ENCODE data around the gene AFP.

Gene AFP

GRCh38 chr4:73486497-73486896 lies 50.5 kb downstream of the AFP start:
- no peak overlapping the region for H3K4me3 ChIP-seq (ENCODE audit: low read length)
- WGBS (ENCODE audit: extremely low coverage, insufficient coverage, low lambda C conversion rate): no CpG with 5 or more reads among the region's 1 CpG
- H2BK15ac ChIP-seq (replicated peaks; ENCODE audit: low read depth): peak overlapping the region; percentile 36
- no peak overlapping the region for H3K4ac ChIP-seq (ENCODE audit: low read depth, low read length)
- H3K9ac ChIP-seq (ENCODE audit: low read length): no peak overlapping the region
- H3K23ac ChIP-seq (ENCODE audit: low read length): no peak overlapping the region
- H3K36me3 ChIP-seq (ENCODE audit: control insufficient read depth, insufficient read depth, low read length): no peaks in the 10 kb centered on the region
- no peaks in the 10 kb centered on the region for H3K4me1 ChIP-seq (ENCODE audit: control insufficient read depth, low read depth, low read length)
- no peaks in the 10 kb centered on the region for H3K79me2 ChIP-seq (ENCODE audit: control insufficient read depth, insufficient read depth, low read length)
- no peak overlapping the region for H3K4me2 ChIP-seq (ENCODE audit: low read length)
- no peak overlapping the region for H2AK5ac ChIP-seq (ENCODE audit: low read length)
- H3K27me3 ChIP-seq (ENCODE audit: insufficient read depth, low read length, poor library complexity): no peaks in the 10 kb centered on the region
- H4K8ac ChIP-seq (ENCODE audit: low read depth, low read length): no peak overlapping the region
- peak; percentile 58 for DNase-seq
- no peak overlapping the region for H3K18ac ChIP-seq (ENCODE audit: low read length)
- H3K79me1 ChIP-seq (ENCODE audit: low read length): no peaks in the 10 kb centered on the region
- no peak overlapping the region for H3K27ac ChIP-seq (ENCODE audit: low read depth, low read length)
- H2BK5ac ChIP-seq (ENCODE audit: low read length): no peak overlapping the region
- H3K56ac ChIP-seq (ENCODE audit: low read length): no peak overlapping the region
- no peak overlapping the region for H2BK120ac ChIP-seq (ENCODE audit: low read depth, low read length)
- H4K5ac ChIP-seq (ENCODE audit: low read length): no peak overlapping the region

GRCh38 chr4:73487233-73487632 lies 51.2 kb downstream of the AFP start:
- Histone ChIP-seq H3K56ac (ENCODE audit: low read length) (no peak overlapping the region), H4K5ac (ENCODE audit: low read length) (no peak overlapping the region), H3K27me3 (ENCODE audit: insufficient read depth, low read length, poor library complexity) (no peaks in the 10 kb centered on the region), H4K8ac (ENCODE audit: low read depth, low read length) (no peak overlapping the region), H2AK5ac (ENCODE audit: low read length) (no peak overlapping the region), H3K18ac (ENCODE audit: low read length) (no peak overlapping the region), H3K79me1 (ENCODE audit: low read length) (no peaks in the 10 kb centered on the region), H2BK5ac (ENCODE audit: low read length) (no peak overlapping the region), H3K27ac (ENCODE audit: low read depth, low read length) (no peak overlapping the region), H3K4me2 (ENCODE audit: low read length) (no peak overlapping the region), H2BK120ac (ENCODE audit: low read depth, low read length) (no peak overlapping the region), H3K36me3 (ENCODE audit: control insufficient read depth, insufficient read depth, low read length) (no peaks in the 10 kb centered on the region), H3K4me3 (ENCODE audit: low read length) (no peak overlapping the region), H3K4ac (ENCODE audit: low read depth, low read length) (no peak overlapping the region), H3K4me1 (ENCODE audit: control insufficient read depth, low read depth, low read length) (no peaks in the 10 kb centered on the region), H3K9ac (ENCODE audit: low read length) (no peak overlapping the region), H3K23ac (ENCODE audit: low read length) (no peak overlapping the region), H2BK15ac (replicated peaks; ENCODE audit: low read depth) (peak overlapping the region; percentile 36), H3K79me2 (ENCODE audit: control insufficient read depth, insufficient read depth, low read length) (no peaks in the 10 kb centered on the region)
- DNase-seq: peak; percentile 54
- no CpG with 5 or more reads among the region's 1 CpG for WGBS (ENCODE audit: extremely low coverage, insufficient coverage, low lambda C conversion rate)

GRCh38 chr4:73499996-73500765 lies 64.2 kb downstream of the AFP start:
- no peak overlapping the region for H3K27ac ChIP-seq (ENCODE audit: low read depth, low read length)

GRCh38 chr4:73501664-73502265 lies 65.7 kb downstream of the AFP start:
- WGBS (ENCODE audit: extremely low coverage, insufficient coverage, low lambda C conversion rate): no CpG with 5 or more reads among the region's 5 CpGs
- Histone ChIP-seq H4K5ac (ENCODE audit: low read length) (no peak overlapping the region), H3K4me3 (ENCODE audit: low read length) (no peak overlapping the region), H3K79me1 (ENCODE audit: low read length) (no peaks in the 10 kb centered on the region), H3K4ac (ENCODE audit: low read depth, low read length) (no peak overlapping the region), H3K27me3 (ENCODE audit: insufficient read depth, low read length, poor library complexity) (no peaks in the 10 kb centered on the region), H3K23ac (ENCODE audit: low read length) (no peak overlapping the region), H3K36me3 (ENCODE audit: control insufficient read depth, insufficient read depth, low read length) (no peaks in the 10 kb centered on the region), H3K9ac (ENCODE audit: low read length) (no peak overlapping the region), H3K79me2 (ENCODE audit: control insufficient read depth, insufficient read depth, low read length) (no peaks in the 10 kb centered on the region), H3K56ac (ENCODE audit: low read length) (no peak overlapping the region), H2BK120ac (ENCODE audit: low read depth, low read length) (no peak overlapping the region), H3K4me1 (ENCODE audit: control insufficient read depth, low read depth, low read length) (no peaks in the 10 kb centered on the region), H3K18ac (ENCODE audit: low read length) (no peak overlapping the region), H3K27ac (ENCODE audit: low read depth, low read length) (no peak overlapping the region), H2BK15ac (replicated peaks; ENCODE audit: low read depth) (no peak overlapping the region), H3K4me2 (ENCODE audit: low read length) (no peak overlapping the region), H2BK5ac (ENCODE audit: low read length) (no peak overlapping the region), H2AK5ac (ENCODE audit: low read length) (no peak overlapping the region), H4K8ac (ENCODE audit: low read depth, low read length) (no peak overlapping the region)
- DNase-seq: no peak

More at GRCh38 chr4:73499996-73500765, 64.2 kb downstream of the AFP start:
- no peak overlapping the region for H3K9ac ChIP-seq (ENCODE audit: low read length)
- no peaks in the 10 kb centered on the region for H3K27me3 ChIP-seq (ENCODE audit: insufficient read depth, low read length, poor library complexity)
- no peaks in the 10 kb centered on the region for H3K79me2 ChIP-seq (ENCODE audit: control insufficient read depth, insufficient read depth, low read length)
- no peaks in the 10 kb centered on the region for H3K36me3 ChIP-seq (ENCODE audit: control insufficient read depth, insufficient read depth, low read length)
- H3K4me3 ChIP-seq (ENCODE audit: low read length): no peak overlapping the region
- no peak overlapping the region for H3K23ac ChIP-seq (ENCODE audit: low read length)
- no peak overlapping the region for H4K8ac ChIP-seq (ENCODE audit: low read depth, low read length)
- H3K4me1 ChIP-seq (ENCODE audit: control insufficient read depth, low read depth, low read length): no peaks in the 10 kb centered on the region
- no peak overlapping the region for H2BK5ac ChIP-seq (ENCODE audit: low read length)
- no peak overlapping the region for H2AK5ac ChIP-seq (ENCODE audit: low read length)
- no peak overlapping the region for H2BK120ac ChIP-seq (ENCODE audit: low read depth, low read length)
- WGBS (ENCODE audit: extremely low coverage, insufficient coverage, low lambda C conversion rate): no CpG with 5 or more reads among the region's 4 CpGs
- no peak overlapping the region for H3K4ac ChIP-seq (ENCODE audit: low read depth, low read length)
- no peak for DNase-seq
- no peak overlapping the region for H3K18ac ChIP-seq (ENCODE audit: low read length)
- H3K79me1 ChIP-seq (ENCODE audit: low read length): no peaks in the 10 kb centered on the region
- H3K4me2 ChIP-seq (ENCODE audit: low read length): no peak overlapping the region
- H2BK15ac ChIP-seq (replicated peaks; ENCODE audit: low read depth): no peak overlapping the region
- no peak overlapping the region for H3K56ac ChIP-seq (ENCODE audit: low read length)
- no peak overlapping the region for H4K5ac ChIP-seq (ENCODE audit: low read length)

GRCh38 chr4:73505567-73505966 lies 69.5 kb downstream of the AFP start:
- Histone ChIP-seq H3K18ac (ENCODE audit: low read length) (no peak overlapping the region), H3K79me1 (ENCODE audit: low read length) (no peaks in the 10 kb centered on the region), H2BK15ac (replicated peaks; ENCODE audit: low read depth) (no peak overlapping the region), H4K5ac (ENCODE audit: low read length) (no peak overlapping the region), H3K36me3 (ENCODE audit: control insufficient read depth, insufficient read depth, low read length) (no peaks in the 10 kb centered on the region), H3K79me2 (ENCODE audit: control insufficient read depth, insufficient read depth, low read length) (no peaks in the 10 kb centered on the region), H4K8ac (ENCODE audit: low read depth, low read length) (no peak overlapping the region), H3K4me2 (ENCODE audit: low read length) (no peak overlapping the region), H3K4me3 (ENCODE audit: low read length) (no peak overlapping the region), H2AK5ac (ENCODE audit: low read length) (no peak overlapping the region), H3K23ac (ENCODE audit: low read length) (no peak overlapping the region), H3K27ac (ENCODE audit: low read depth, low read length) (no peak overlapping the region), H2BK120ac (ENCODE audit: low read depth, low read length) (no peak overlapping the region), H3K56ac (ENCODE audit: low read length) (no peak overlapping the region), H3K27me3 (ENCODE audit: insufficient read depth, low read length, poor library complexity) (no peaks in the 10 kb centered on the region), H3K4me1 (ENCODE audit: control insufficient read depth, low read depth, low read length) (no peaks in the 10 kb centered on the region), H3K4ac (ENCODE audit: low read depth, low read length) (no peak overlapping the region), H2BK5ac (ENCODE audit: low read length) (no peak overlapping the region), H3K9ac (ENCODE audit: low read length) (no peak overlapping the region)
- DNase-seq: no peak
- no CpG with 5 or more reads among the region's 2 CpGs for WGBS (ENCODE audit: extremely low coverage, insufficient coverage, low lambda C conversion rate)

Measured in mesendoderm (in vitro differentiated cells).